GM18505 (cell line): ENCODE data around the gene MRPS25.
"Not testable (repeated sequence)": the region's sequence is repeated elsewhere in the genome, so short reads cannot be mapped to it uniquely, and the experiment has no call there.

ENCODE experiments used
- ATAC-seq: cut with Tn5 transposase; IDR thresholded peaks from one replicate; pipeline ENCODE4 v1.9.1; 2021; ENCODE audit not compliant: unreplicated experiment
- POLR2A ChIP-seq: IDR thresholded peaks from 4 replicates; pipeline ENCODE4 v1.6.1; 2011; ENCODE audit warnings: borderline replicate concordance; ENCODE audit not compliant: insufficient read depth, insufficient read length; ENCODE audit errors: extremely low read depth

The MRPS25 gene

DNA sequence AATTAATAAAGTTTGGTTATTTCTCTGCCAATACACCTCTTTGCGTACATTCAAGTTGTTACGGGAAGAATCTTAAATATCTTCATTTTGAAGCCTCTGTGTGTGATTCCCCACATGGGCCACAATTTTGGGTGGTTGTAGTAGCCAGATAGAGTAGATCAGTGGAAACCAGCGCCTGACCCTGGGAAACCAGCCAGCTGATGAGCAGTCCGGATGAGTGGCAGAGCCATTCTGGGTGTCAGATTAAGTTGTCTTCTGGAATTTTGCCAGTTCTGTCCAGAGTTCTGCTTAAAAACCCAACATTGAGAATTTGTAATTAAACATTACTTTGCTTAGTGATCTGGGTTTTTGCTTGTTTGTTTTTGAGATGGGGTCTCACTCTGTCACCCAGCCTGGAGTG lies 49.7 kb downstream of the MRPS25 start:
- ATAC-seq: no peak
- no peak for TF ChIP-seq POLR2A

DNA sequence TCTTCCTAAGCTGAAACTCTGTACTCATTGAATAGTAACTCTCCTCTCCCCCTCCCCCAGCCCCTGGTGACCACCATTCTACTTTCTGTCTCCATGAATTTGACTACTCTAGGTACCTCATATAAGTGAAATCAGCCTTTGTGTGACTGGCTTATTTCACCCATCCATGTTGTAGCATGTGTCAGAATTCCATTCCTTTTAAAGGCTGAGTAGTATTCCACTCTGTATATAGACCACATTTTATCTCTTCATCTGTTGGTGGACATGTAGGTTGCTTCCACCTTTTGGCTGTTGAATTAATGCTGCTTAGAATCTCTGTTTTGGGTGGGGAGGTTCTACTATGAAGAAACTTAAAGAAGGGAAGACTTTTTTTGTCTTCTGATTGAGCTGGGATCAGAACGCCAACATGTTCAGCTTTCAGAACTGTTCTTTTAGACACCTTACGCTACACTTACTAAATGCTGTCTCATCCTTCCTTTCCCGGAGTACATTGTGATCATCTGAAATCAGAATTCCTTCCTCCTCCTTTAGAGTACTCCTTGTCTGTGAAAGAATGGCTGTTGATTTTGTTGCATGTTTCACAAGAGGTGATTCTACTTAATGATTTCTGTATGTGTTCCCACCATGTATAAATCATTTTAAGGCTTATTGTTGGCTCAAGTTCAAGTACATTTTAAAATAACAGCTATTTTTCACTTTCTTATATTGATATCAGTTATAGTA lies 50.3 kb downstream of the MRPS25 start:
- no peak for ATAC-seq
- TF ChIP-seq POLR2A: no peak

DNA sequence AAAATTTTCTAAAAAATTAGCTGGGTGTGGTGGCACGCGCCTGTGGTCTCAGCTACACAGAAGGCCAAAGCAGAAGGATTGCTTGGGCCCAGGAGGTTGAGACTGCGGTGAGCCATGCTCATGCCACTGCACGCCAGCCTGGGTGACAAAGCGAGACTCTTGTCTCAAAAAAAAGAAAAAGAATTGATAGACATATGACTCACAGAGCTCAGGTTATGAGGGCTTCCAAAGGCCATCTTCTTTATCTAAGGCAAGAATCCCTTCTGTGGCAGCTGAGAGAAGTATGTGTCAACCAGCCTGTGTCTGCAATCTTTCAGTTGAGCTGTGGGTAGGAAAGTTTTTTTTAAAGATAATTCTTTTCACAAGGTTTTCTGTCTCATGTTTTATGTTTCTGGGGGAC lies 53.9 kb downstream of the MRPS25 start:
- TF ChIP-seq POLR2A: no peak
- ATAC-seq: no peak

DNA sequence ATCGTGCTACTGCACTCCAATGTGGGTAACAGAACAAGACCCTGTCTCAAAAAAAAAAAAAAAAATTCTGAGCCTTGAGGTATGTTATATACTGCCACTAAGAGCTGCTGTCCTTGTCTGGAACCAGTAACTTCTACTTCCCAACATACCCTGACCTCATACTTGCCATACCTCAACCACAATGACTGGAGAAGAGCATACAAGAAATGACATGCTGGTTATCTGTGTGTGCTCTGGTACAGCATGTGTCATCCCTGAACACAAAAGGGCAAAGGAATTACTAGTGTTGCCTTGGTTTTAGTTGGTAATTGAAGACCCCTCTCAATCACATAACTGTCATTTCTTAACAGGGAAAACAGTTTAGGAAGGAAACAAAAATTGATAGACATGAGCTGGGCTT lies 54.5 kb downstream of the MRPS25 start:
- ATAC-seq: no peak
- no peak for TF ChIP-seq POLR2A

DNA sequence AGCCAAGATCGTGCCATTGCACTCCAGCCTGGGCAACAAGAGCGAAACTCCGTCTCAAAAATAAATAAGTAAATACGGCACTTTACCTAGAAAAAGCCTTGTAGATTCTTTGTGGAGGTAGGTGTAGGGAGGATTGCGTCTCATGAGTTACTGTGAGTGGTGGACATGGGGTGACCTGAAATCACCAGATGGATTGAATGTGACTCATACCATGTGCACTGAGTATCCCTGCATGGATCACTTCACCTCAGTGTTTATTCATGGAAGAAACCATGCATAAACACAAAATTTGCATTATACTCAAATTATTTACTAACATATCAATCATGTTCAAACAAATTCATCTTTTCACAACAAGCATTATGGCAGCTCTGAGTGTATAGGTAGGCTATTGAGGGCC lies 55.9 kb downstream of the MRPS25 start:
- ATAC-seq: no peak
- TF ChIP-seq POLR2A: no peak

DNA sequence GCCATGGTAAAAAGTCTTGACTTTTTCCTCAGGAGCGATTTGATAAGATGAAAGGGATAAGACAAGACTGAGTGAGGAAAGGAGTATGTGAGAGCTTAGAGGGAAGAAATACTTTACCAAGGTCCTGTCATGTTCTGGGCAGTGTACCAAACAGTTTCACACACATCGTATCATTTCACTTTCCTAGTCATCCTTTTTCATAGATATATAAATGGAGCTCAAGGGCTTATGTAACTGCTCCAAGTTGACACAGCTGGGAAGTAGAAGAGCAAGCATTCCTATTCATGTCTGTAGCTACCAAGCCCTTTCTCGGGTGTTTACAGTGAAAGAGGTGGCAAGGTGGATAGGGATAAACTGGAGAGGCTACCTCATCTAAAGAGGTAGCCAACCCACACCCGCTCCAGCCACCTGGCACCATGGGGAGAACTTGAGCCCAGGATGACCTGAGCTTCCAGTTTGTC lies 57.4 kb downstream of the MRPS25 start:
- ATAC-seq: no peak
- no peak for TF ChIP-seq POLR2A

DNA sequence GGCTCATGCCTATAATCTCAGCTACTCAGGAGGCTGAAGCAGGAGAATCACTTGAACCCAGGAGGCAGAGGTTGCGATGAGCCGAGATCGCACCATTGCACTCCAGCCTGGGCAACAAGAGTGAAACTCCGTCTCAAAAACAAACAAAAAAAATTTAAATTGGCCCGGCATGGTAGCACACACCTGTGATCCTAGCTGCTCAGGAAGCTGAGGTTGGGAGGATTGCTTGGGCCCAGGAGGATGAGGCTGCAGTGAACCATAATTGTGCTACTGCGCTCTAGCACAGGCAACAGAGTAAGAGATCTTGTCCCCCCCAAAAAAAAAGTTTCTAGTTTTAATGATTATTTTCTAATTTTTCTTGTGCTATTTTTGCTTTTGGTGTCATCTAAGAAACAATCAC lies 65.9 kb downstream of the MRPS25 start:
- ATAC-seq: not testable (repeated sequence)
